Fibroblast of mammary gland (primary cell): ENCODE results near the gene MARCHF9.

Experiments
- DNase-seq: peaks from one replicate; pipeline ENCODE4 v3.0.0-alpha.2; 2010; ENCODE audit warnings: low read depth
- H3K4me3 ChIP-seq: 2 replicates; pipeline ENCODE4 v1.5.1; 2011; ENCODE audit warnings: low read depth, mild to moderate bottlenecking, low read length, moderate library complexity; ENCODE audit not compliant: control insufficient read depth
- CTCF ChIP-seq: conservative IDR thresholded peaks from 2 replicates; pipeline ENCODE4 v1.5.1; 2011; ENCODE audit warnings: low read depth, low read length, inconsistent platforms; ENCODE audit not compliant: control insufficient read depth, insufficient read depth

The MARCHF9 gene

GRCh38 chr12:57783861-57784260 lies 29.0 kb downstream of the MARCHF9 start:
- no peak overlapping the region for H3K4me3 ChIP-seq
- no peak for TF ChIP-seq CTCF

GRCh38 chr12:57793920-57794319 lies 39.0 kb downstream of the MARCHF9 start:
- TF ChIP-seq CTCF = no peak
- H3K4me3 ChIP-seq = no peak overlapping the region
- DNase-seq = peak; percentile 89

More at GRCh38 chr12:57783861-57784260, 29.0 kb downstream of the MARCHF9 start:
- DNase-seq = no peak

- no peak for TF ChIP-seq CTCF
- no peak for DNase-seq
- no peak overlapping the region for H3K4me3 ChIP-seq
These were observed 40.5 kb downstream of the MARCHF9 start for GRCh38 chr12:57795354-57795753.

GRCh38 chr12:57796996-57797395 lies 42.1 kb downstream of the MARCHF9 start:
- no peak for DNase-seq
- no peak for TF ChIP-seq CTCF
- no peak overlapping the region for H3K4me3 ChIP-seq

DNA sequence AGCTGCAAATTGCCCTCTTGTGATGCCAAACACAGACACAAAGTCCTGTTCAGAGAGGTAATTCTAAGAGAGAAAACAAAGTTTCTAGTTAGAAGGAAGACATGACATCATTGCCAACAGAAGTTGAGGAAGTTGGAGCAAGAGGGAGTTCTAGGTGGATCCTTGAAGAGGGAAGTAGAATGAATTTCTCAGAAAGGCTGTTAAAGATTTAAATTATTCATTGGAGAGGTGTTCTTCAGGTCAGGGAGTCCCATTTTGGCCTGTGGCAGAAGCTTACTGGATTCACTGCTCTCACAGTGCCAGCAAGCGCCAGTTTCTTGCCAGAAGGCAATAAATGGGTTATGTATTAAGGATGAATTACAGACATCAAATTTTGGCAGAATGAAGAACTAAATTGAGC lies 43.0 kb downstream of the MARCHF9 start:
- TF ChIP-seq CTCF = no peak
- H3K4me3 ChIP-seq = no peak overlapping the region
- DNase-seq = no peak

DNA sequence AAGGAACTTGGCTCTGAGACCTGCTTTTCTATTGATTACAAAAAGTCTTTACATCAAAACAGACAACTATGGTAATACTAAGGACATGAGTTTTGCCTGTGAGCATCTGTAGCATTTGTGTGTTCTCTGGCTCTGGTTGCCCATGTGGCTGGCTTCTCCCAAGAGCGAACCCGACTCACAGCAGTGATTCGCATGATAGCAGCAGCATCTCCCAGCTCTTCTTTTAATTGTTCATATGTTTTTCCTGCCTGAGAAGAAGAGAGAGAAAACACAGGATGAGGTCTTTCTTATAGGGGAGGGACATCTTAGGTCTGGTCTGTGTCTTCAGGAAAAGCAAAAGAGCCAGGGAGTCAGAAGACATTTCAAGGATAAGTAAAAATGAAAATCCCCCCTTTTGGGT lies 46.1 kb downstream of the MARCHF9 start:
- TF ChIP-seq CTCF = no peak
- H3K4me3 ChIP-seq = no peak overlapping the region
- no peak for DNase-seq

GRCh38 chr12:57802607-57803006 lies 47.7 kb downstream of the MARCHF9 start:
- no peak for TF ChIP-seq CTCF
- DNase-seq = no peak
- H3K4me3 ChIP-seq = no peak overlapping the region
